Smooth muscle cell of the brain vasculature (primary cell): ENCODE measurements around the gene FCER1G.

ENCODE experiments used
- DNase-seq: peaks from one replicate; pipeline ENCODE4 v3.0.0-alpha.2; 2012; ENCODE audit warnings: low read depth, low spot score

The FCER1G gene

GRCh38 chr1:161266202-161266601, 51.1 kb downstream of the FCER1G start:
- DNase-seq, result no peak

DNA sequence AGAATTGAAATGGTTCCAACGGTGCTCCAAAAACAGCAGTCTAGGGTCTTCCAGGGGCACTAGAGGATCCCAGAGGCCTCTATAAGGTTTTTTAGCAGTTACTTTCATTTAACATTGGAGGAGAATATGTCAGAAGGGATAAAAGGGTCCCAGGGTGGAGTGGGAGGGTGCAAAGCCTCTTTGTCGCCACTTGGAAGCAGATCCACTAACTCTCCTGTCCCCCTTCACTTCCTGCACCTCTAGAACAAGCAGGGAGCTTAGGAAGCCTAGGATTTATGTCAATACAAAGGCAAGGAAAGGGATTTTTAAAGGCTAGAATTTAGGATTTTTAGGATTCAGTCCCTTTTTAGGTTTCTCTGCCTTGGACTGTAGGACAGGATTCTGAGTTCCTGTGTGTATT, 51.7 kb downstream of the FCER1G start:
- no peak for DNase-seq

DNA sequence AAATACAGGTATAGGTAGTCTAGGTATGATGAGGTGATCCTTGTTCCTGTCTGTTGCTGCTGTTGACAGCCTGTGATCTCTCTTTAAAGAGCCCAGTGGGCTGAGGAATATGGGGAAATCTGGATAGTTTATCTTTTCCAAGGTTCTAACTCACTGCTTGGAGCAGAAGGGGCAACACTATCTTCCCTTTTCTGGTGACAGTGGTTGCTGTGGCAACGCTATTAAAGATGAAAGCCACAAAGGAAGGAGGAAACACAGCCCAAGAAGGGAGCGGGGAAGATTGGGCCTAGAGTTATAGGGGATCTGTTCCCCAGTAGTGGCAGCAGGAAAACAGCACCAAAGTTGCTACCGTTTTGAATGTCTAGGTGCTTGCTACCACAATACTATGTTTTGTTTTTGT, 52.2 kb downstream of the FCER1G start:
- DNase-seq, result no peak
